ENCODE results near the gene LGALS7. TPM values are rescaled to one million over a fixed set of nuclear protein-coding genes. Genes with fewer than 3 reads are reported as not detected.

LGALS7 gene
- total and polyA plus RNA-seq, 2 experiments from 2014 or later, result not detected

DNA sequence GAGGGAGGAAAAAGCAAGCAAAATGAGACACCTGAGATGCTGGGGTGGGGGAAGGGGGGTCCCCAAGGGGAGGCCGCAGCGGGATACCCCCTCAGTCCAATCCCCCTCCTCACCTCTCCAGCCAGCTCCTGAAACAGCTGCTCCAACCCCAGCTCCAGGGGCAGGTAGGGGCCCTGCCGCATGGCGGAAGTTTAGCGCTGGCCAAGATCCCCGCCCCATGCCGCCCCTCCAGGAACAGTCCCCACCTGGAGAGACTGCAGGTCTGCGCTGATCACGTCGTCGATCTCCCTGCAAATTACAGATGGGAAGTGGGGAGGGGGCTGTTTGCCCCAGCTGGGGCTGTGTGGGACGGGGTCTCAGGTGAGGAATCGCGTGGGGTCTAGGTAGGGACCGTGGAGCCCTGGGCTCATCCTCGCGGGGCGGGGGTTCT, 38.0 kb downstream of the LGALS7 start:
- H3K4me2 ChIP-seq (ENCODE audit: unreplicated experiment), result no peak overlapping the region
- no peaks in the 10 kb centered on the region for H3K27me3 ChIP-seq (replicated peaks; ENCODE audit: insufficient read depth)
- no peaks in the 10 kb centered on the region for H3K4me1 ChIP-seq (ENCODE audit: insufficient read depth)
- no peak for DNase-seq
- WGBS, 2 experiments (ENCODE audit: low coverage in 1 of 2, low lambda C conversion rate in 2 of 2, missing lambda C conversion rate in 2 of 2), result 28 to 32% methylated on average over 9 to 18 of the region's 18 CpGs
- H3K79me2 ChIP-seq (ENCODE audit: insufficient read depth), result no peaks in the 10 kb centered on the region
- H4K20me1 ChIP-seq (ENCODE audit: insufficient read depth), result no peaks in the 10 kb centered on the region
- peak overlapping the region; percentile 40 for H3K27ac ChIP-seq
- H3K9me2 ChIP-seq (ENCODE audit: insufficient read depth), result no peaks in the 10 kb centered on the region
- H3K36me3 ChIP-seq (ENCODE audit: low read depth), result peaks cover 13% of the 10 kb centered on the region; the same call in 1 of the 2 replicates
- no peak overlapping the region for H3K4me3 ChIP-seq
- TF ChIP-seq EZH2 (IDR thresholded peaks at IDR 0.05; ENCODE audit: insufficient read depth, poor library complexity, severe bottlenecking) (no peak), EZH2phosphoT487 (IDR thresholded peaks at IDR 0.05; ENCODE audit: insufficient read depth, low read depth) (no peak)
- no peak overlapping the region for H2AFZ ChIP-seq
- in situ Hi-C loops (cut with MboI), result no loop called here
- no peaks in the 10 kb centered on the region for H3K9me3 ChIP-seq (ENCODE audit: low read depth)
- no peak overlapping the region for H3K9ac ChIP-seq
- peaks cover 41% of the 10 kb centered on the region for H3F3A ChIP-seq (ENCODE audit: insufficient read depth)

DNA sequence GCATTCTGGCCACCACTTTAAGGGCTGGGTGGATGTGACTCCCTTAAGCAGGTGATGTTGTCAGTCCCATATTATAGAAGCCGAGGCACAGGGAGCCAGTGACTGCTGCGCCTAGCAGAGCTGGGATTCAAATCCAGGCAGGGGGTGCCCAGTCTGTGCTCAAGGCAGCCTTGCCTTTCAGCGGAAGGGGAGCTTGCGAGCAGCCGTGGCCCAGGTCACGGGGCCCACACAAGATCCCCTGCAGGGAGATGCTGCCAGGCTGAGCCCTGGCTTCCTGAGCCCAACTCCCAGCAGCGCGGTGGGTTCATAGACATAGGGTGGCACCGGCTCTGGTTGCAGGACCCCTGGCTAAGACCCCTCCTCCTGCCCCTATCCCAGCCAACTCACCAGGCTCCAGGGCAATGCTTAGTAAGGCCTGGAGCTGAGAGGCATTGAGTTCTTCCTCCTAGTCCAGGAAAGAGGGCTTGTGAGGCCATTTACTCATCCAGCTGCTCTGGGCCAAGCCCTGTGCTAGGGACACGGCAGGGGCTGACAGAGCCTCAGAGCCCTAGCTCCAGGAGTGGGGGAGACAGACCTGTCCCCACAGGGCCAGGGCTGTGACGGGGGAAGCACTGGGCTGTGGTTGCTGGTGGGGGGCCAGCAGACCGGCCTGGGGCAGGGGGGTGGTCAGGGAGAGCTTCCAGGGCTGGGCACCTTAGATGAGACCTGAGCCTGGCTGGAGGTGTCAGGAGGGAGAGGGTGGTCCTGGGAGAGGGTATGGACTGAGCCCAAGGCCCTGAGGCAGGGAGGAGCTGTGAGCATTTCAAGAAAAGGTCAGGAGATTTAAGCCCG, 38.7 kb downstream of the LGALS7 start:
- Histone ChIP-seq H3K4me3 (no peak overlapping the region), H3K36me3 (ENCODE audit: low read depth) (peaks cover 17% of the 10 kb centered on the region; the same call in 1 of the 2 replicates), H3K4me1 (ENCODE audit: insufficient read depth) (no peaks in the 10 kb centered on the region), H3K27me3 (replicated peaks; ENCODE audit: insufficient read depth) (no peaks in the 10 kb centered on the region), H4K20me1 (ENCODE audit: insufficient read depth) (no peaks in the 10 kb centered on the region), H3K9me2 (ENCODE audit: insufficient read depth) (no peaks in the 10 kb centered on the region), H3K27ac (peak overlapping the region; percentile 40), H3K9me3 (ENCODE audit: low read depth) (no peaks in the 10 kb centered on the region), H3K9ac (no peak overlapping the region), H3K4me2 (ENCODE audit: unreplicated experiment) (no peak overlapping the region), H3K79me2 (ENCODE audit: insufficient read depth) (no peaks in the 10 kb centered on the region), H2AFZ (no peak overlapping the region), H3F3A (ENCODE audit: insufficient read depth) (peaks cover 43% of the 10 kb centered on the region)
- DNase-seq, result peak; percentile 66
- in situ Hi-C loops (cut with MboI), result no loop called here
- TF ChIP-seq EZH2phosphoT487 (IDR thresholded peaks at IDR 0.05; ENCODE audit: insufficient read depth, low read depth) (no peak), EZH2 (IDR thresholded peaks at IDR 0.05; ENCODE audit: insufficient read depth, poor library complexity, severe bottlenecking) (no peak)
- WGBS, 2 experiments (ENCODE audit: low coverage in 1 of 2, low lambda C conversion rate in 2 of 2, missing lambda C conversion rate in 2 of 2), result 68 to 72% methylated on average over 7 to 13 of the region's 13 CpGs

DNA sequence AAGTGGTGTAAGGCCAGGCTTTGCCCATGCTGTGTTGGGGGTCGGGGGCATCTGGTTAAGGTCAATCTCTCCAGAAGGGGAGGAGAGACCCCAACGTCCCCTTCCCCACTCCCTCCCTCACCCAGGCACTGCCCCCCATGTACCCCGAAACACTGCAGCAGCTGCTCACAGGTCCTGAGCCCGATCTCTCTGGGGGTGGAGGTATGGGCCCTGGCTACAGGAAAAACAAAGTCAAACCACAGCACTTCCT, 39.2 kb downstream of the LGALS7 start:
- H3K9me2 ChIP-seq (ENCODE audit: insufficient read depth), result no peaks in the 10 kb centered on the region
- no peak for DNase-seq
- H3K27me3 ChIP-seq (replicated peaks; ENCODE audit: insufficient read depth), result no peaks in the 10 kb centered on the region
- WGBS, 2 experiments (ENCODE audit: low coverage in 1 of 2, low lambda C conversion rate in 2 of 2, missing lambda C conversion rate in 2 of 2), result 72 to 77% methylated on average over 4 of the region's 4 CpGs
- H3F3A ChIP-seq (ENCODE audit: insufficient read depth), result peaks cover 43% of the 10 kb centered on the region
- H3K4me1 ChIP-seq (ENCODE audit: insufficient read depth), result no peaks in the 10 kb centered on the region
- peak overlapping the region; percentile 40 for H3K27ac ChIP-seq
- H4K20me1 ChIP-seq (ENCODE audit: insufficient read depth), result no peaks in the 10 kb centered on the region
- no peaks in the 10 kb centered on the region for H3K9me3 ChIP-seq (ENCODE audit: low read depth)
- in situ Hi-C loops (cut with MboI), result no loop called here
- H3K9ac ChIP-seq, result no peak overlapping the region
- peaks cover 17% of the 10 kb centered on the region; the same call in 1 of the 2 replicates for H3K36me3 ChIP-seq (ENCODE audit: low read depth)
- H3K79me2 ChIP-seq (ENCODE audit: insufficient read depth), result no peaks in the 10 kb centered on the region
- TF ChIP-seq EZH2phosphoT487 (IDR thresholded peaks at IDR 0.05; ENCODE audit: insufficient read depth, low read depth), result no peak
- no peak for TF ChIP-seq EZH2 (IDR thresholded peaks at IDR 0.05; ENCODE audit: insufficient read depth, poor library complexity, severe bottlenecking)
- H3K4me2 ChIP-seq (ENCODE audit: unreplicated experiment), result no peak overlapping the region
- no peak overlapping the region for H2AFZ ChIP-seq
- H3K4me3 ChIP-seq, result no peak overlapping the region

DNA sequence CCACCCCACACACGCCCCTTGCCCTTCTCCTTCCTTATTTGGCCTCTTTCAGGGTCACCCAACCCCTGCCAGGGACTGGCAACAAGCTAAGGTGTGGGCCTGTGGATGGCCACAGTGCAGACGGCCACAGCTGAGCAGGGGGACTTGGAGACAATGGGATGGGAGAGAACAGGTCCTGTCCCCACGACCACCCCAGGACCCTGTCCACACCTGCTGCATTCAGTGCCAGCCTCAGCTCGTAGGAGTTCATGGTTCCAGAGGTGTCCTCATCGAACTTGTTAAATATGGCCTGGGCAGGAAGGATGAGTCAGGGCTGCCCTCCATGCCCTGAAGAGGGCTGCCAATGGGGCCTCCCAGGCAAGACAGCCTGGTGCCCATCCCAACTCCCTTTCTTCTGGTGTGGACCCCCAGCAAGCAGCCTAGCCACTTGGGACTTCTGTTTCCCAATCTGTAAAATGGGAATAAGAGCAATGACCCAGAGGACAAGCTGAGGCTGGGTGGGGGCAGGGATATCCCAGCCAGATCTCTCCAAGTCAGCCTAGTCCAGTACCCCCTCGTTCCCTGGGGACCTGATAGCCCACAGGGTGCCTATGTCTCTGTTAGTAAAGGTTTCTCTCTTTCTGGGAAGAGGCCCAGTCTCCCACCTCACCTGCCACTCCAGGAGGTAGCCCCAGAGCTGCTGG, 39.7 kb downstream of the LGALS7 start:
- TF ChIP-seq EZH2 (IDR thresholded peaks at IDR 0.05; ENCODE audit: insufficient read depth, poor library complexity, severe bottlenecking), result no peak
- TF ChIP-seq EZH2phosphoT487 (IDR thresholded peaks at IDR 0.05; ENCODE audit: insufficient read depth, low read depth), result no peak
- H3K4me1 ChIP-seq (ENCODE audit: insufficient read depth), result no peaks in the 10 kb centered on the region
- peak overlapping the region; percentile 40 for H3K27ac ChIP-seq
- no peak overlapping the region for H3K4me3 ChIP-seq
- H3K36me3 ChIP-seq (ENCODE audit: low read depth), result peaks cover 17% of the 10 kb centered on the region; the same call in 1 of the 2 replicates
- no peak overlapping the region for H3K9ac ChIP-seq
- in situ Hi-C loops (cut with MboI), result no loop called here
- H3K9me2 ChIP-seq (ENCODE audit: insufficient read depth), result no peaks in the 10 kb centered on the region
- no peak overlapping the region for H3K4me2 ChIP-seq (ENCODE audit: unreplicated experiment)
- 71 to 78% methylated on average over 6 of the region's 6 CpGs for WGBS, 2 experiments (ENCODE audit: low coverage in 1 of 2, low lambda C conversion rate in 2 of 2, missing lambda C conversion rate in 2 of 2)
- H3K79me2 ChIP-seq (ENCODE audit: insufficient read depth), result no peaks in the 10 kb centered on the region
- no peaks in the 10 kb centered on the region for H4K20me1 ChIP-seq (ENCODE audit: insufficient read depth)
- peak; percentile 55 for DNase-seq
- H3F3A ChIP-seq (ENCODE audit: insufficient read depth), result peaks cover 43% of the 10 kb centered on the region
- no peaks in the 10 kb centered on the region for H3K9me3 ChIP-seq (ENCODE audit: low read depth)
- H2AFZ ChIP-seq, result no peak overlapping the region
- no peaks in the 10 kb centered on the region for H3K27me3 ChIP-seq (replicated peaks; ENCODE audit: insufficient read depth)
